ENCODE results near the gene CFAP58. TPM values are rescaled to one million over a fixed set of nuclear protein-coding genes. Genes with fewer than 3 reads are reported as not detected.

The CFAP58 gene
- total and polyA plus RNA-seq, 2 donors (not counting 3 experiments of a cell fraction or from before 2014, with no cell fraction given): 0.07 to 0.29 TPM

DNA sequence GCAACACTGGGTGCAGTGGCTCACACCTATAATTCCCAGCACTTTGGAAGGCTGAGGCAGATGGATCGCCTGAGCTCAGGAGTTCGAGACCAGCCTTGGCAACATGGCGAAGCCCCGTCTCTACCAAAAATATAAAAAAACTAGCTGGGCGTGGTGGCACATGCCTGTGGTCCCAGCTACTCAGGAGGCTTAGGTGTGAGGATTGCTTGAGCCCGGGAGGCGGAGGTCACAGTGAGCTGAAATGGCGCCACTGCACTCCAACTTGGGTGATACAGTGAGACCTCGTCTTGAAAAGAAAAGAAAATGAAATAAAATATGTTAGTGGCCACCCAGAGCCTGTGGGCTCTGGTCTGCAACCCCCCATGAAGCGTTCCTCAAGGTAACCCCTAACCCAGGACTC, 28.7 kb upstream of the CFAP58 start:
- Histone ChIP-seq H3K9me1 (replicated peaks; ENCODE audit: control insufficient read depth, extremely low read depth, insufficient read depth, low read length) (no peaks in the 10 kb centered on the region), H3K4me2 (ENCODE audit: insufficient read depth, low read length) (no peak overlapping the region), H3K4me3 (replicated peaks in 1 of 3; ENCODE audit: insufficient read depth in 1 of 3, low read depth in 1 of 3, low read length in 3 of 3) (no peak overlapping the region), H3K4me1 (ENCODE audit: control insufficient read depth, extremely low read depth, insufficient read depth, low read length) (peaks cover 69% of the 10 kb centered on the region), H4K20me1 (replicated peaks; ENCODE audit: control insufficient read depth, extremely low read depth, insufficient read depth, low read length) (peaks cover 2% of the 10 kb centered on the region), H3K27me3 (ENCODE audit: control insufficient read depth in 2 of 2, insufficient read depth in 2 of 2, low read length in 2 of 2) (no peaks in the 10 kb centered on the region), H3K9me3 (replicated peaks; ENCODE audit: control insufficient read depth, insufficient read depth, low read length) (no peaks in the 10 kb centered on the region), H2AFZ (ENCODE audit: low read depth, low read length) (no peak overlapping the region), H3K27ac (ENCODE audit: insufficient read depth, low read depth, low read length) (peak overlapping the region; percentile 96), H3K9ac (replicated peaks; ENCODE audit: extremely low read depth, insufficient read depth, low read length) (no peak overlapping the region), H3K36me3 (ENCODE audit: control insufficient read depth in 2 of 2, extremely low read depth in 1 of 2, insufficient read depth in 2 of 2, low read length in 2 of 2) (no peaks in the 10 kb centered on the region), H3K79me2 (ENCODE audit: control insufficient read depth, insufficient read depth, low read length) (peaks cover 94% of the 10 kb centered on the region)
- dilution Hi-C loops (cut with MboI; ENCODE audit: extremely low pct_ligation_motif_present, low sequenced_read_pairs) (no loop called here), intact Hi-C loops (cut with micrococcal nuclease) (no loop called here)
- ChIA-PET POLR2A (interaction anchor here (1.4 kb wide), 1 partner anchor 18 kb away, joined by 4 read pairs; no protein-coding TSS in a partner anchor), CTCF (interaction anchor here (1.6 kb wide), 1 partner anchor 13 kb away, joined by 4 read pairs; no protein-coding TSS in a partner anchor)
- TF ChIP-seq, protein P1, sequence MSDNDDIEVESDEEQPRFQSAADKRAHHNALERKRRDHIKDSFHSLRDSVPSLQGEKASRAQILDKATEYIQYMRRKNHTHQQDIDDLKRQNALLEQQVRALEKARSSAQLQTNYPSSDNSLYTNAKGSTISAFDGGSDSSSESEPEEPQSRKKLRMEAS (IDR thresholded peaks at IDR 0.05; ENCODE audit: insufficient read depth, insufficient read length): no peak
- TF ChIP-seq JUN (IDR thresholded peaks at IDR 0.05; ENCODE audit: borderline replicate concordance, insufficient read depth, insufficient read length, low read depth) (no peak), MYC (IDR thresholded peaks at IDR 0.05; ENCODE audit: low read depth, low read length) (no peak), EZH2 (IDR thresholded peaks at IDR 0.05; ENCODE audit: borderline replicate concordance, low read depth, low read length, severe bottlenecking) (no peak), GATA2 (IDR thresholded peaks at IDR 0.05; ENCODE audit: insufficient read depth, insufficient read length, low read depth, low read length) (no peak)
- peak; percentile 18 for FAIRE-seq
- DNase-seq (ENCODE audit: low read depth, low spot score): no peak
- BruUV-seq (replicated peaks): no TSS peak
